GM10847 (cell line): Measurements from ENCODE around the gene SLC12A4.

Experiments used
- POLR2A ChIP-seq: IDR thresholded peaks from 2 replicates; pipeline ENCODE4 v1.6.1; 2011; ENCODE audit not compliant: insufficient read length; ENCODE audit errors: extremely low read depth

The SLC12A4 gene

GRCh38 chr16:67939507-67940445 lies 28.7 kb downstream of the SLC12A4 start:
- TF ChIP-seq POLR2A, result no peak

GRCh38 chr16:67936880-67937605 lies 31.4 kb downstream of the SLC12A4 start:
- peak; percentile 6 for TF ChIP-seq POLR2A

GRCh38 chr16:67936124-67936879 lies 32.1 kb downstream of the SLC12A4 start, which contains the start of gene PSMB10:
PSMB10 (minus strand) TSS chr16:67936850; CDS start chr16:67936749, 101 bp downstream.
- peak; percentile 63 for TF ChIP-seq POLR2A

GRCh38 chr16:67935402-67936123 lies 32.9 kb downstream of the SLC12A4 start:
- TF ChIP-seq POLR2A, result peak; percentile 80

GRCh38 chr16:67935101-67935401 lies 33.4 kb downstream of the SLC12A4 start:
- no peak for TF ChIP-seq POLR2A

GRCh38 chr16:67934306-67935100 lies 33.9 kb downstream of the SLC12A4 start:
- TF ChIP-seq POLR2A, result no peak

GRCh38 chr16:67933805-67934204 lies 34.6 kb downstream of the SLC12A4 start:
- TF ChIP-seq POLR2A, result no peak

GRCh38 chr16:67932462-67932840 lies 36.0 kb downstream of the SLC12A4 start:
- TF ChIP-seq POLR2A, result no peak

- TF ChIP-seq POLR2A, result no peak
These were observed 36.5 kb downstream of the SLC12A4 start, which contains the start of gene CTRL for GRCh38 chr16:67931712-67932461. CTRL (minus strand) TSS chr16:67931862; CDS start chr16:67931852, 10 bp downstream.

- TF ChIP-seq POLR2A, result no peak
These were observed 37.7 kb downstream of the SLC12A4 start for GRCh38 chr16:67930678-67931211.

GRCh38 chr16:67930191-67930590 lies 38.2 kb downstream of the SLC12A4 start:
- no peak for TF ChIP-seq POLR2A

GRCh38 chr16:67928561-67929364 lies 39.7 kb downstream of the SLC12A4 start:
- TF ChIP-seq POLR2A, result no peak
